Ovary (tissue), 9 donors: Measurements from ENCODE around the gene IL23R. TPM values are rescaled to one million over a fixed set of nuclear protein-coding genes. Genes with fewer than 3 reads are reported as not detected.

Source experiments
- DNase-seq, 5 donors: peaks; one replicate each; pipeline ENCODE4 v3.0.0-alpha.2; 2019 to 2020
- H3K27ac ChIP-seq, 2 donors: fragments of 200-600 bp; one replicate each; pipeline versions ENCODE4 v1.5.1 to v1.8.0; 2019 to 2022
- H3K27me3 ChIP-seq: fragments of 200-600 bp; one replicate; pipeline ENCODE4 v1.8.0; 2022
- H3K36me3 ChIP-seq: fragments of 200-600 bp; sonication (generic); one replicate; pipeline ENCODE4 v1.5.1; 2019
- H3K4me1 ChIP-seq: one replicate; pipeline ENCODE4 v1.8.1; 2013; ENCODE audit warnings: mild to moderate bottlenecking, moderate library complexity; ENCODE audit not compliant: insufficient read depth
- H3K4me3 ChIP-seq: fragments of 200-600 bp; sonication (generic); one replicate; pipeline ENCODE4 v1.5.1; 2017
- H3K9me3 ChIP-seq, 2 donors: fragments of 200-600 bp in 1 of 2; sonication (generic) in 1 of 2; one replicate each; pipeline versions ENCODE4 v1.5.1 to v1.8.1; 2013 to 2019; ENCODE audit warnings: mild to moderate bottlenecking in 1 of 2, moderate library complexity in 1 of 2
- EP300 ChIP-seq: sonication (generic); formaldehyde crosslinking; IDR thresholded peaks from one replicate; pipeline ENCODE4 v1.6.1; 2017; ENCODE audit warnings: antibody characterized with exemption
- POLR2A ChIP-seq: fragments of 450-650 bp; IDR thresholded peaks from one replicate; pipeline ENCODE4 v1.6.1; 2017; ENCODE audit warnings: antibody characterized with exemption, mild to moderate bottlenecking, moderate library complexity
- WGBS, 3 donors: extraction: QIAGEN DNeasy Blood & Tissue Kit in 1 of 3; methylation state at CpG; one replicate each; pipeline versions ENCODE4 v1.1.5 to v1.1.7; 2013 to 2017; 5-methylcytosine and 5-hydroxymethylcytosine counted together
- intact Hi-C, 4 donors: fragments of 100-400 bp; cut with DNase I; formaldehyde crosslinking; loops; one replicate each; pipeline versions ENCODE4 v1.11.0 to v1.15.1; 2022 to 2023
- polyA plus RNA-seq, 2 donors: library from polyadenylated mRNA; stranded (reverse); fragments of 200-250 nt in 1 of 2; fragments of 350-450 nt in 1 of 2; fragmentation: Illumina TruSeq in 1 of 2; extraction: RNeasy Lipid Tissue Mini Kit (QIAGEN cat#74804) in 1 of 2; gene quantifications; one replicate each; pipeline ENCODE4 v1.2.3, GENCODE V29; 2013 to 2014
- total RNA-seq, 7 donors: library from RNA; depleted of rRNA in 2 of 7; stranded (reverse); fragments of >200 nt in 2 of 7; fragmentation: NEBNext Ultra II Directional in 3 of 7; extraction: Animal tissue kit (Norgen Biotek cat#: 25700) in 3 of 7; gene quantifications; one replicate each; pipeline versions ENCODE4 v1.1.0 to v1.2.4, GENCODE V29; 2016 to 2023
- TF ChIP-seq, protein P1 (sequence below), 3 donors: fragments of 450-650 bp in 2 of 3; fragments of 200-600 bp in 1 of 3; IDR thresholded peaks; one replicate each; pipeline versions ENCODE4 v1.5.1 to v1.8.0; 2016 to 2022; ENCODE audit warnings: antibody characterized with exemption in 3 of 3, mild to moderate bottlenecking in 1 of 3
- donor health status: DM: no; HTN: no; CAD: no; lungs with moderate emphysema.
- donor health status: DM: no; HTN: no; CAD: no.
- donor health status: Bipolar disorder and iron deficiency.
- donor health status: DM: yes; HTN: yes; CAD: no.
- donor health status: DM: no; HTN: no; CAD: no.
- donor health status: DM: yes; HTN: yes; CAD: no.

The IL23R gene
- total and polyA plus RNA-seq, 9 donors = 0.02 to 0.68 TPM; not detected in 7

DNA sequence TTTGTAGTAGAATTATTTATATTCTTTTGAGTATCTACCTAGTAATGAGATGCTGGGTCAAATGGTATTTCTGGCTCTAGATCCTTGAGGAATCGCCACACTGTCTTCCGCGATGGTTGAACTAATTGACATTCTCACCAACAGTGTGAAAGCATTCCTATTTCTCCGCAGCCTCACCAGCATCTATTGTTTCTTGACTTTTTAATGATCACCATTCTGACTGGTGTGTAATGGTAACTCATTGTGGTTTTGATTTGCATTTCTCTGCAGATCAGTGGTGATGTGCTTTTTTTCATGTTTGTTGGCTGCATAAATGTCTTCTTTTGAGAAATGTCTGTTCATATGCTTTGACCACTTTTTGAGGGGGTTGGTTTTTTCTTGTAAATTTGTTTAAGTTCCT is 15.3 kb upstream of the IL23R start:
- no peaks in the 10 kb centered on the region for H3K9me3 ChIP-seq
- DNase-seq = no peak
- H3K4me3 ChIP-seq = no peak overlapping the region
- H3K27me3 ChIP-seq = no peaks in the 10 kb centered on the region
- TF ChIP-seq POLR2A (no peak), EP300 (no peak)
- TF ChIP-seq, protein P1, sequence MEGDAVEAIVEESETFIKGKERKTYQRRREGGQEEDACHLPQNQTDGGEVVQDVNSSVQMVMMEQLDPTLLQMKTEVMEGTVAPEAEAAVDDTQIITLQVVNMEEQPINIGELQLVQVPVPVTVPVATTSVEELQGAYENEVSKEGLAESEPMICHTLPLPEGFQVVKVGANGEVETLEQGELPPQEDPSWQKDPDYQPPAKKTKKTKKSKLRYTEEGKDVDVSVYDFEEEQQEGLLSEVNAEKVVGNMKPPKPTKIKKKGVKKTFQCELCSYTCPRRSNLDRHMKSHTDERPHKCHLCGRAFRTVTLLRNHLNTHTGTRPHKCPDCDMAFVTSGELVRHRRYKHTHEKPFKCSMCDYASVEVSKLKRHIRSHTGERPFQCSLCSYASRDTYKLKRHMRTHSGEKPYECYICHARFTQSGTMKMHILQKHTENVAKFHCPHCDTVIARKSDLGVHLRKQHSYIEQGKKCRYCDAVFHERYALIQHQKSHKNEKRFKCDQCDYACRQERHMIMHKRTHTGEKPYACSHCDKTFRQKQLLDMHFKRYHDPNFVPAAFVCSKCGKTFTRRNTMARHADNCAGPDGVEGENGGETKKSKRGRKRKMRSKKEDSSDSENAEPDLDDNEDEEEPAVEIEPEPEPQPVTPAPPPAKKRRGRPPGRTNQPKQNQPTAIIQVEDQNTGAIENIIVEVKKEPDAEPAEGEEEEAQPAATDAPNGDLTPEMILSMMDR (IDR thresholded peaks at IDR 0.05) = no peak
- whole genome bisulfite sequencing, 3 donors = 82 to 84% (median 83%) methylated on average over 4 of the region's 4 CpGs
- intact Hi-C loops = loop anchor here in 1 of 4 donors (10.0 kb wide), 1 partner anchor 386 kb away; no protein-coding TSS in a partner anchor
- H3K27ac ChIP-seq = no peak overlapping the region
- no peaks in the 10 kb centered on the region for H3K4me1 ChIP-seq
- H3K36me3 ChIP-seq = no peaks in the 10 kb centered on the region

GRCh38 chr1:67158401-67158800 is 7.9 kb upstream of the IL23R start:
- H3K27ac ChIP-seq = no peak overlapping the region
- intact Hi-C loops = loop anchor here in 1 of 4 donors (10.0 kb wide), 1 partner anchor 394 kb away; no protein-coding TSS in a partner anchor
- no peaks in the 10 kb centered on the region for H3K9me3 ChIP-seq
- WGBS, 3 donors = 47 to 69% (median 63%) methylated on average over 2 of the region's 2 CpGs
- H3K27me3 ChIP-seq = no peaks in the 10 kb centered on the region
- TF ChIP-seq EP300 (no peak), POLR2A (no peak)
- TF ChIP-seq, protein P1 (IDR thresholded peaks at IDR 0.05) = no peak
- H3K4me1 ChIP-seq = no peaks in the 10 kb centered on the region
- H3K4me3 ChIP-seq = no peak overlapping the region
- no peak for DNase-seq
- H3K36me3 ChIP-seq = no peaks in the 10 kb centered on the region

- H3K36me3 ChIP-seq = no peaks in the 10 kb centered on the region
- TF ChIP-seq EP300 (no peak), POLR2A (no peak)
- TF ChIP-seq, protein P1 (IDR thresholded peaks at IDR 0.05) = no peak
- no peak for DNase-seq
- intact Hi-C loops = loop anchor here in 1 of 4 donors (10.0 kb wide), 1 partner anchor 394 kb away; no protein-coding TSS in a partner anchor
- no peaks in the 10 kb centered on the region for H3K27me3 ChIP-seq
- no peaks in the 10 kb centered on the region for H3K9me3 ChIP-seq
- no peak overlapping the region for H3K27ac ChIP-seq
- whole genome bisulfite sequencing, 3 donors = 78 to 90% (median 80%) methylated on average over 2 of the region's 2 CpGs
- no peaks in the 10 kb centered on the region for H3K4me1 ChIP-seq
- H3K4me3 ChIP-seq = no peak overlapping the region
Measured at GRCh38 chr1:67159233-67159632, 7.0 kb upstream of the IL23R start.

- H3K27me3 ChIP-seq = no peaks in the 10 kb centered on the region
- DNase-seq = no peak
- intact Hi-C loops = no loop called here
- H3K36me3 ChIP-seq = no peaks in the 10 kb centered on the region
- H3K27ac ChIP-seq = no peak overlapping the region
- no peaks in the 10 kb centered on the region for H3K4me1 ChIP-seq
- TF ChIP-seq EP300 (no peak), POLR2A (no peak)
- TF ChIP-seq, protein P1 (IDR thresholded peaks at IDR 0.05) = no peak
- 84 to 89% (median 89%) methylated on average over 2 of the region's 2 CpGs for WGBS, 3 donors
- no peaks in the 10 kb centered on the region for H3K9me3 ChIP-seq
- H3K4me3 ChIP-seq = no peak overlapping the region
Measured at GRCh38 chr1:67162954-67163353, 3.3 kb upstream of the IL23R start.
